HepG2 (cell line): Measurements from ENCODE around the gene PLEKHH1. TPM values are rescaled to one million over a fixed set of nuclear protein-coding genes. Genes with fewer than 3 reads are reported as not detected.

ENCODE experiments used
- HMG20A ChIP-seq: IDR thresholded peaks from 2 replicates; pipeline ENCODE4 v1.6.1; 2016; ENCODE audit warnings: borderline replicate concordance
- NR2C2 ChIP-seq: sonication (generic); formaldehyde crosslinking; IDR thresholded peaks from 2 replicates; pipeline ENCODE4 v1.4.0; 2020; ENCODE audit warnings: missing genetic modification reagents, mild to moderate bottlenecking, moderate library complexity, borderline replicate concordance
- RFX3 ChIP-seq: IDR thresholded peaks from 2 replicates; pipeline ENCODE4 v1.6.1; 2016; ENCODE audit warnings: missing biosample characterization, missing genetic modification reagents
- ZBTB7A ChIP-seq: sonication (generic); formaldehyde crosslinking; IDR thresholded peaks from 2 replicates; pipeline ENCODE4 v1.8.0; 2022; ENCODE audit warnings: mild to moderate bottlenecking, missing genetic modification reagents
- ZFP62 ChIP-seq: sonication (generic); formaldehyde crosslinking; IDR thresholded peaks from 2 replicates; pipeline ENCODE4 v1.4.0; 2020; ENCODE audit warnings: missing genetic modification reagents
- ZNF468 ChIP-seq: sonication (generic); formaldehyde crosslinking; IDR thresholded peaks from 2 replicates; pipeline ENCODE4 v1.8.0; 2022; ENCODE audit warnings: mild to moderate bottlenecking, moderate library complexity, missing genetic modification reagents
- ZNF609 ChIP-seq: sonication (generic); formaldehyde crosslinking; IDR thresholded peaks from 2 replicates; pipeline ENCODE4 v1.4.0; 2020; ENCODE audit warnings: mild to moderate bottlenecking, missing genetic modification reagents, borderline replicate concordance
- ZNF749 ChIP-seq: sonication (generic); formaldehyde crosslinking; IDR thresholded peaks from 2 replicates; pipeline ENCODE4 v1.8.0; 2022; ENCODE audit warnings: mild to moderate bottlenecking, missing genetic modification reagents, moderate library complexity, borderline replicate concordance
- ZNF766 ChIP-seq: sonication (generic); formaldehyde crosslinking; IDR thresholded peaks from 2 replicates; pipeline ENCODE4 v1.5.0; 2020; ENCODE audit warnings: missing genetic modification reagents, borderline replicate concordance
- polyA plus RNA-seq, 8 experiments: library from polyadenylated mRNA; depleted of rRNA in 3 of 8; stranded (reverse) in 7 of 8; unstranded in 1 of 8; fragments of >200 nt; fragmentation: Illumina TruSeq in 4 of 8; extraction: Trizol in 4 of 8; gene quantifications; 2 replicates each; pipeline versions ENCODE4 v1.2.1 to v1.2.3, GENCODE V29; 2011 to 2016; ENCODE audit warnings: low read depth in 4 of 8, missing spikeins in 1 of 8, mixed read lengths in 1 of 8; ENCODE audit not compliant: insufficient read depth in 1 of 8
- total RNA-seq, 5 experiments: library from RNA; depleted of rRNA; stranded (reverse); fragments of >200 nt; fragmentation: Illumina TruSeq; extraction: Trizol; gene quantifications; 2 replicates each; pipeline ENCODE4 v1.2.3, GENCODE V29; 2016; ENCODE audit warnings: low read depth in 1 of 5
- TF ChIP-seq, protein P1 (sequence below): sonication (generic); formaldehyde crosslinking; IDR thresholded peaks from 2 replicates; pipeline ENCODE4 v1.4.0; 2020; ENCODE audit warnings: missing genetic modification reagents

Gene PLEKHH1
- total and polyA plus RNA-seq, 2 of the 13 experiments (the other 11 are each of a cell fraction or from before 2014, with no cell fraction given), result 8.6 to 15.8 TPM

- TF ChIP-seq, protein P1, sequence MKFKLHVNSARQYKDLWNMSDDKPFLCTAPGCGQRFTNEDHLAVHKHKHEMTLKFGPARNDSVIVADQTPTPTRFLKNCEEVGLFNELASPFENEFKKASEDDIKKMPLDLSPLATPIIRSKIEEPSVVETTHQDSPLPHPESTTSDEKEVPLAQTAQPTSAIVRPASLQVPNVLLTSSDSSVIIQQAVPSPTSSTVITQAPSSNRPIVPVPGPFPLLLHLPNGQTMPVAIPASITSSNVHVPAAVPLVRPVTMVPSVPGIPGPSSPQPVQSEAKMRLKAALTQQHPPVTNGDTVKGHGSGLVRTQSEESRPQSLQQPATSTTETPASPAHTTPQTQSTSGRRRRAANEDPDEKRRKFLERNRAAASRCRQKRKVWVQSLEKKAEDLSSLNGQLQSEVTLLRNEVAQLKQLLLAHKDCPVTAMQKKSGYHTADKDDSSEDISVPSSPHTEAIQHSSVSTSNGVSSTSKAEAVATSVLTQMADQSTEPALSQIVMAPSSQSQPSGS, result peak; percentile 99
- no peak for TF ChIP-seq ZNF749 (CRISPR knock-in tag)
- no peak for TF ChIP-seq ZFP62 (CRISPR knock-in tag)
- peak; percentile 57; the same call in 1 of the 2 replicates for TF ChIP-seq ZBTB7A (CRISPR knock-in tag)
- no peak for TF ChIP-seq ZNF766 (CRISPR knock-in tag)
- 0 out of 2 replicates have a peak, but pooled peaks have one; percentile 13 for TF ChIP-seq NR2C2
- no peak for TF ChIP-seq HMG20A (CRISPR knock-in tag)
- TF ChIP-seq ZNF468, result no peak
- no peak for TF ChIP-seq RFX3 (CRISPR knock-in tag)
- peak; percentile 23; the same call in 1 of the 2 replicates for TF ChIP-seq ZNF609 (CRISPR knock-in tag)
Observed at GRCh38 chr14:67619446-67620216, 86.5 kb downstream of the PLEKHH1 start, which contains the start of gene ARG2 (continued).
